ENCODE results near the gene UTP4.
A peak's percentile ranks its signal among the peaks of the same experiment; 100 is the strongest.
"Not testable (repeated sequence)": the region's sequence is repeated elsewhere in the genome, so short reads cannot be mapped to it uniquely, and the experiment has no call there.

UTP4 gene

DNA sequence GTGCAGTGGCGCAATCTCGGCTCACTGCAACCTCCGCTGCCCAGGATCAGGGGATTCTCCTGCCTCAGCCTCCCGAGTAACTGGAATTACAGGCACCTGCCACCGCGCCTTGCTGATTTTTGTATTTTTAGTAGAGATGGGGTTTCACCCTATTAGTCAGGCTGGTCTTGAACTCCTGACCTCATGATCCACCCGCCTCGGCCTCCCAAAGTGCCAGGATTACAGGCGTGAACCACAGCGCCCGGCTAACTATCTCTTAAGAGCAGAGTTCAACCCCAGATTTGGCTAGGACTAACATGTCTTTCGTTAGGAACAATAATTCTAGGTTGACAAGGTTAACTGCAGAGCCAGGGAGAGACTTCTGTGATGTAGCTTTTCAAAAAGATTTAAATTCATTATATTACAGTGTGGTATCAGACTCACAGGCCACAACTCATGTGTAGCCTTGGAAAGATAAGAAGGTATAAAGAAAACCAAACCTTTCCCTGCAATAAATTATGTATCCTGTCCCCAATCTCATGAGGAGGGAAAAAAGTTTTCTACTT is 4.4 kb upstream of the UTP4 start:
- no peak for TF ChIP-seq Cebpa-rat (IDR thresholded peaks at IDR 0.05)
- Histone ChIP-seq H3K4me1 (peaks cover 20% of the 10 kb centered on the region), H3K27me3 (no peaks in the 10 kb centered on the region), H4K20me1 (peaks cover 86% of the 10 kb centered on the region), H3K27ac (no peak overlapping the region), H3K9me3 (no peaks in the 10 kb centered on the region), H3K4me3 (no peak overlapping the region), H3K36me3 (peaks cover 39% of the 10 kb centered on the region), H3K4me2 (no peak overlapping the region), H3K9ac (no peak overlapping the region)

DNA sequence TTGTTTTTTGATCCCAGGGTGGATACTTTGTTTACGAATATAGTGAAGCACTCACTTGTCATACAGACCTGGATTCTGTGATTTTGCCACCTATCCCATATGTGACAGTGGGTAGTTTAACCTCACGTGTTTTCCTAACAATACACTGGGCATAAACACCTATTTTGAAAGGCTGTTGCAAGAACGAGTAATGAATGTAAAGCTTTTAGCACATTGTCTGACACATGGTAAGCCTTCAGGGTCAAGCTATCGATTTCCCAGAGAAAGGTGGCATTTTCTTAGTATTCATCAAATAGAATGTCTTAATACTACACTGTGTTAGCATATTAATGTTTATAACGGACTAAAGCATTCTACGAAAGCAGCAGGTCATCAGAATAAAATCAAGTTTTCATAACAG is 2.0 kb upstream of the UTP4 start:
- peaks cover 45% of the 10 kb centered on the region for H3K36me3 ChIP-seq

DNA sequence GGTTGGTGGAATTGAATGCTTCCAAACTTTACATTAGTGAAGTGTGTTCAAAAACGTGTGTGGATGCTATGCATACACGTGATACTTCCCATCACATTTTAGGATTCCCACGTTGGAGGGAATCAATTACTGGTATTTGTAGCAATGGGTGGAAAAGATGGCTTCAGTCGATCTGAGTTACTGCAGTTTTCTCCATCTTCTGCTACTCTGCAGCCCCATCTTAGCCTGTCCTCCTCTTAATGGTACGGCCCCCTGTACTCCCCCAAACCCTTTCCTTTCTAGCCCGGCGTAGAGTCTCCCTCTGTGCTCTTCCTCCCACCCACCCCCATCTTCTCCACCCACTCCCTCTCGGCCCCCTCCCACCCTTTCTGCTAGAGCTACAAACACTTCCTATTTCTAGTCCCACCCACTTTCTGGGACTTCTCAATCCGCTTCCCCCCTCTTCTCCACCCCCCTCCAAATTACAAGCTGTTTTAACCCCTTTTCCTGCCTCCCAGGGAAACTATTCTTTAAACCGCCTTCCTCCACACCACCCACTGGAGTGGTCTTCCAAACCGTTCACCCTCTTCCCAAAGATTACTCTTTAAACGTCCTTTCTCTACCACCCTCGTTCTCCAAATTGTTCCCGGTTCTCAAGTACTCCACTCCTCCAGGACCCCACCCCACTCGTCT is 1.1 kb upstream of the UTP4 start:
- peak overlapping the region; percentile 95 for H3K4me3 ChIP-seq
- H3K9ac ChIP-seq = peak overlapping the region; percentile 96
- no peaks in the 10 kb centered on the region for H3K9me3 ChIP-seq
- peaks cover 38% of the 10 kb centered on the region for H3K4me1 ChIP-seq
- peak overlapping the region; percentile 78 for H3K4me2 ChIP-seq
- H3K36me3 ChIP-seq = peaks cover 52% of the 10 kb centered on the region
- H4K20me1 ChIP-seq = peaks cover 86% of the 10 kb centered on the region
- H3K27ac ChIP-seq = peak overlapping the region; percentile 96
- no peak for TF ChIP-seq Cebpa-rat (IDR thresholded peaks at IDR 0.05)
- H3K27me3 ChIP-seq = no peaks in the 10 kb centered on the region

More for the DNA sequence above, 2.0 kb upstream of the UTP4 start:
- H4K20me1 ChIP-seq = peaks cover 86% of the 10 kb centered on the region
- no peak overlapping the region for H3K9ac ChIP-seq
- no peak overlapping the region for H3K4me3 ChIP-seq
- peaks cover 38% of the 10 kb centered on the region for H3K4me1 ChIP-seq
- H3K27me3 ChIP-seq = no peaks in the 10 kb centered on the region
- peak overlapping the region; percentile 78; the same call in 1 of the 2 replicates for H3K4me2 ChIP-seq
- no peaks in the 10 kb centered on the region for H3K9me3 ChIP-seq
- no peak overlapping the region for H3K27ac ChIP-seq
- TF ChIP-seq Cebpa-rat (IDR thresholded peaks at IDR 0.05) = no peak

DNA sequence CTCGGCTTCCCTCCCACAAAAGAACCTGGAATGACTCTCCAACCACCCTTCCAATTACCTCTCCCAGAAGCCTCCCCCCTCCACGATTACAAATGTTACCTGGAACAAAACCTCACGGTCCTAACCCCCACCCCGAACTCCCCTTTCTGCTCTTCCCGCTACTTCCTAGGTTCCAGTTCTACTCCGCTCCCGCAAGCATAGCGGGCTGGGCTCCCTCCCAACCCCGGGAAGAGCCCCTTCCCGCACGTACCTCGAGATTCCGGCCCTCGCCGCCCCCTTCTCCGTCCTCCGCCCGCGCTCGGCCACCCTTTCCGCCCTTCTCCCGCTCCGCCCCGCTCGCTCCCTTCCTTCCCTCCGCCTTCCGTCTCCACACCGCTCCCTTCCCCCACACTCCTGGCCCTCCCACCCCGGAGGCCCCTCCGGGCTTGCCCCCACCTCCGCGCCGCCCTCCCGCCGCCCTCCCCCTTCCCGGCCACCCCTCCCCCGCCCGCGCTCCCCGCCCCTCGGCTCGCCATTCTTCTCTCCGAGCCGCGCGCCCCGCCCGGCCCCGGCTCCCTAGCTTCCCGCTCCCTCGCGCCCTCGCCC is 518 bp upstream of the UTP4 start:
- peak overlapping the region; percentile 96 for H3K27ac ChIP-seq
- peaks cover 38% of the 10 kb centered on the region for H3K4me1 ChIP-seq
- H3K9ac ChIP-seq = peak overlapping the region; percentile 96
- H3K36me3 ChIP-seq = peaks cover 52% of the 10 kb centered on the region
- no peaks in the 10 kb centered on the region for H3K27me3 ChIP-seq
- H3K4me2 ChIP-seq = peak overlapping the region; percentile 78
- H3K9me3 ChIP-seq = no peaks in the 10 kb centered on the region
- TF ChIP-seq Cebpa-rat (IDR thresholded peaks at IDR 0.05) = no peak
- peaks cover 86% of the 10 kb centered on the region for H4K20me1 ChIP-seq
- peak overlapping the region; percentile 95 for H3K4me3 ChIP-seq

DNA sequence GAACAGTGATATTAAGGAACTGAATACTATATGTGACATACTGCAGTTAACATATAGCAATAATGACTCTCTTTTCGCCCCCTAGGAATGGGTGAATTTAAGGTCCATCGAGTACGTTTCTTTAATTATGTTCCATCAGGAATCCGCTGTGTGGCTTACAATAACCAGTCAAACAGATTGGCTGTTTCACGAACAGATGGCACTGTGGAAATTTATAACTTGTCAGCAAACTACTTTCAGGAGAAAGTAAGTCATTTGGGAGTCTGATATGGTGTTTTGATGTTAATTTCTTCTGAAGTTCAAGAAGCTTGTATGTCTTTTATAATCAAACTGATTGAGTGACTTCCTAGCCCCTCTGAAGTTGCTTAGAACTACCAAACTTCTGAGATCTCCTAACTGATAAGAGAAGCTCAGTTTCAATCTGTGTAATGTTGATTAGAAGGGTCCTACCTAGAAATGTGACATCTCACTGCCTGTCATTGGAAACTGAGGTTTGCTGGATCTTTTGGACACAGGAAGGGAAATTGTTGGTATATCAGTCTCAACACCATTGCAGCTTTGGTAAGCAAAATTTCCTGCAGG is 1.0 kb downstream of the UTP4 start:
- Histone ChIP-seq H3K36me3 (peaks cover 58% of the 10 kb centered on the region), H3K9ac (peak overlapping the region; percentile 96), H3K27ac (peak overlapping the region; percentile 96)

DNA sequence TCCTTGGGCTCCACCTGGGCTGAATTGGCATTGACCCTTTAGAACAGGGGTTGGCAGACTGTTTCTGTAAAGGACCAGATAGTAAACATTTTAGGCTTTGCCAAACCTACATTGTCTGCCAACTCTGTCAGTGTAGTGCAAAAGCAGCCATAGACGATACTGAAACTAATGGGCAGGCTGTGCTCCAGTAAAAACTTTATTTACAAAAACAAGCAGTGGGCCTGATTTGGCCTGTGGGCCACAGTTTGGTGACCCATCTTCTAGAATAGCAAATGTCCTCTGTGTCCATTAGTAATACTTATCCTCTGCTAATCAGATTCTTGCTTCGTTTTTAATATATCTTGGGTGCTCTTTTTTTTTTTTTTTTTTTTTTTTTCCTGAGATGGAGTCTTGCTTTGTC is 6.2 kb downstream of the UTP4 start:
- peaks cover 83% of the 10 kb centered on the region for H4K20me1 ChIP-seq
- H3K4me3 ChIP-seq = no peak overlapping the region
- peaks cover 12% of the 10 kb centered on the region for H3K4me1 ChIP-seq
- no peak overlapping the region for H3K27ac ChIP-seq
- TF ChIP-seq Cebpa-rat (IDR thresholded peaks at IDR 0.05) = no peak
- H3K36me3 ChIP-seq = peaks cover 98% of the 10 kb centered on the region
- H3K4me2 ChIP-seq = no peak overlapping the region
- H3K9me3 ChIP-seq = no peaks in the 10 kb centered on the region
- H3K9ac ChIP-seq = no peak overlapping the region
- H3K27me3 ChIP-seq = no peaks in the 10 kb centered on the region

More for the DNA sequence above, 1.0 kb downstream of the UTP4 start:
- peaks cover 86% of the 10 kb centered on the region for H4K20me1 ChIP-seq
- H3K4me3 ChIP-seq = peak overlapping the region; percentile 95
- peaks cover 38% of the 10 kb centered on the region for H3K4me1 ChIP-seq
- H3K9me3 ChIP-seq = no peaks in the 10 kb centered on the region
- TF ChIP-seq Cebpa-rat (IDR thresholded peaks at IDR 0.05) = no peak
- peak overlapping the region; percentile 93 for H3K4me2 ChIP-seq
- no peaks in the 10 kb centered on the region for H3K27me3 ChIP-seq

DNA sequence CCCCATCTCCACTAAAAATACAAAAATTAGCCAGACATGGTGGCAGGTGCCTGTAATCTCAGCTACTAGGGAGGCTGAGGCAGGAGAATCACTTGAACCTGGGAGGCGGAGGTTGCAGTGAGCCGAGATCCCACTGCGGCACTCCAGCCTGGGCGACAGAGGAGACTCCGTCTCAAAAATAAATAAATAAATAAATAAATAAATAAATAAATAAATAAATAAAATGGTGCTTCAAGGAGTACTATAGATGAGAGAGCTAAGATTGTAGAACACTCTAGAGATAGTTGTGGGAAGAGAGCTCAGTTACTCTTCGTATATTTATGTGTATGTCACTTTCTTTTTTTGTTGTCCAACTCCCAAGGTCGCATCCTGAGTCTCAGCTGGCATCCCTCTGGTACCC is 7.0 kb downstream of the UTP4 start:
- not testable (repeated sequence) for H3K9ac ChIP-seq, H3K4me3 ChIP-seq, H3K27ac ChIP-seq, H3K4me2 ChIP-seq, H3K27me3 ChIP-seq, H3K4me1 ChIP-seq, H3K9me3 ChIP-seq
- H4K20me1 ChIP-seq = peaks cover 83% of the 10 kb centered on the region
- peaks cover 99% of the 10 kb centered on the region for H3K36me3 ChIP-seq

DNA sequence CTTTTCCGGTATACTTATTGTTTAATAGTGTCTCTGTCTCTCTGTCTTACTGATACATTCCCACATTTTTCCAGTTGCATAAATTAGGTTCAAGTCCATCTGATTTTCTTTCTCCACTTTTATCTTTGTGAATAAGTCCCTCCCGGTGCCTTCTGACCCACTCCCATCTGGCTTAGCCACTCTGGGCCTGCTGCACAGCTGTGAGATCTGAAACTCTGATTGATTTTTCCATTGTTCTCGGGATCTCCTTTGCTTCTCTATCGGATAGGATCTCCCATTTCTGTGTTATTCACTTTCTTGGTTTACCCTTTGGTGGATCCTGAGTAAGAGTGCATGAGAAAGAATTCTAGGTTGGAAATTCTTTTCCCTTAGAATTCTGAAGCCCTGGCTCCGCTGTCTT is 8.6 kb downstream of the UTP4 start:
- Histone ChIP-seq H4K20me1 (peaks cover 80% of the 10 kb centered on the region), H3K4me2 (no peak overlapping the region), H3K27me3 (no peaks in the 10 kb centered on the region), H3K9ac (no peak overlapping the region), H3K4me3 (no peak overlapping the region), H3K9me3 (no peaks in the 10 kb centered on the region), H3K27ac (no peak overlapping the region), H3K36me3 (peaks cover 99% of the 10 kb centered on the region), H3K4me1 (no peaks in the 10 kb centered on the region)
- no peak for TF ChIP-seq Cebpa-rat (IDR thresholded peaks at IDR 0.05)

DNA sequence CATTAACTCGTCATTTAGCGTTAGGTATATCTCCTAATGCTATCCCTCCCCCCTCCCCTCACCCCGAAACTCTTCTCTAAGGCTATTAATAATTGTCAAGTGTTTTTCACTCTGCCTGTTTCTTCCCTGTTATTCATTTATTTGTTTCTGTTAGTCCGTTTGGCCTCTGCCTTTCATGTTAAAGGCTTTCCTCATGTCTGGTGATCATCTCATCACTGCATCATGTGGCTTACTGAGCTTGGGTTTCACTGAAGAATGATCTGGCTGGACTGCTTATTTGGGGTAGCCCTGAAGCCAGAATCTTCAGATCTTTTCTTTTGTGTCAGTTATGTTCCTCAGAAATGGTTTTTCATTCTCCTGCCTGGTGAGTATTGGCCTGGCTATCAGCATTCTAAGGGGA is 9.5 kb downstream of the UTP4 start:
- H3K4me2 ChIP-seq = no peak overlapping the region
- H4K20me1 ChIP-seq = peaks cover 73% of the 10 kb centered on the region
- H3K4me3 ChIP-seq = no peak overlapping the region
- TF ChIP-seq Cebpa-rat (IDR thresholded peaks at IDR 0.05) = no peak
- no peak overlapping the region for H3K9ac ChIP-seq
- peaks cover 99% of the 10 kb centered on the region for H3K36me3 ChIP-seq
- H3K27ac ChIP-seq = no peak overlapping the region
- no peaks in the 10 kb centered on the region for H3K9me3 ChIP-seq
- no peaks in the 10 kb centered on the region for H3K27me3 ChIP-seq
- no peaks in the 10 kb centered on the region for H3K4me1 ChIP-seq

DNA sequence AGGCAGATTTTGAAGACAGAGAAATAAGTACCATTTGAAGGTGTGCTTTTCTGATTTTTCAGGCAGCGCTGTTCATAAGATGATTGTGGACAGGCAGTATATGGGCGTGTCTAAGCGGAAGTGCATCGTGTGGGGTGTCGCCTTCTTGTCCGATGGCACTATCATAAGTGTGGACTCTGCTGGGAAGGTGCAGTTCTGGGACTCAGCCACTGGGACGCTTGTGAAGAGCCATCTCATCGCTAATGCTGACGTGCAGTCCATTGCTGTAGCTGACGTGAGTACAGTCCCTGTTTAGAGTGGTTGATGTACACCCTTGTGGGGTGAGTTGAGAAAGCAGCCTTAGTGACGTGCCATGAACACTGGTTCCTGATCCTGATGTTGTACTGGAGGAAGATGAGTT is 10.7 kb downstream of the UTP4 start:
- H3K36me3 ChIP-seq = peaks cover 99% of the 10 kb centered on the region
- no peaks in the 10 kb centered on the region for H3K9me3 ChIP-seq
- H3K27ac ChIP-seq = no peak overlapping the region

More for the DNA sequence above, 10.7 kb downstream of the UTP4 start:
- no peak for TF ChIP-seq Cebpa-rat (IDR thresholded peaks at IDR 0.05)
- Histone ChIP-seq H4K20me1 (peaks cover 73% of the 10 kb centered on the region), H3K4me3 (no peak overlapping the region), H3K4me1 (no peaks in the 10 kb centered on the region), H3K9ac (no peak overlapping the region), H3K27me3 (no peaks in the 10 kb centered on the region), H3K4me2 (no peak overlapping the region)

All from BLaER1 (cell line).